Fibroblast of gingiva (primary cell): ENCODE data around the gene PDLIM1.

ENCODE experiments used
- DNase-seq: peaks from one replicate; pipeline ENCODE4 v3.0.0-alpha.2; 2011; ENCODE audit warnings: low read depth

Gene PDLIM1

DNA sequence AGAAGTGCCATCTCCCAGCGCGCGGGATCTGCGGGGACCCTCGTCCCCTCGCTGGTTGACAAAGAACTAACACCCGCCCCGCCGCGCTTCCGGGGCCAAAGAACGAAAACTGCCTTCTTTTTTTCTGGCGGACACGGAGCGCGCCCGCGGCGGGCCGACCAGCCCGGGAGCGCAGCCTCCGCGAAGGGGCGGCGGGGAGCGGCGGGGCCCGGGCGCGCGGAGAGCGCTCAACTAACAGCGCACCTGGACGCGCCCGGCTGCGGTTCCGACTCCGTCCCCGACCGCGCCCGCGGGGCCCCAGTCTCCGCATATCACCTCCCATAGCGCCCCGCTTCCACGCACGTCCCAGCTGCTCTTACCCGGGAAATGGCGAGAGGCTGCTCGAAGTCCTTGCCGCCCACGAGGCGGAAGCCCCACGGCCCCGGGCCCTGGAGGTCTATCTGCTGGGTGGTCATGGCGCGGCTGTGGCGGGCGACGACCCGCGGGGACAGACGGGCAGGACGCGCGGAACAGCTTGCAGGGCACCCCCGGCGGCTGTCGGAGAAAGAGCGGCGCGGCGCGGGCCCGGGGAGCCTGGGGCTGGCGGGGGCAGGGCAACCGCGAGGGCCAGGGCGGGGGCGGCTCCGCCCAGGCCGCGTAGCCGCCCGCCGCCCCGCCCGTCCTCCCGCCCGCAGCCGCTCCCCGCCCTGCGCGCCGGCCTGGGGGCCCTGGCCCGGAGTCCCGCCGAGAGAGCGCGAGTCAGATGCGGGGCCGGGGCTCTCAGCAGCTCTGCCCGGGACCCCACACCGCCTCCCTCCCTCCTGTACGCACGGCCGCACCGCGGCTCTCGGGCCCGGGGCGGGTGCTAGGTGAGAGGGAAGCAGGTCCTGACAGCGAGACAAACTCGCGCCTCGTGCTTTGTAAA lies at the start of gene PDLIM1:
PDLIM1 (minus strand) TSS at position 543 of the 904 bp plus-strand sequence; CDS start at position 455, 88 bp downstream.
- peak; percentile 67 for DNase-seq

DNA sequence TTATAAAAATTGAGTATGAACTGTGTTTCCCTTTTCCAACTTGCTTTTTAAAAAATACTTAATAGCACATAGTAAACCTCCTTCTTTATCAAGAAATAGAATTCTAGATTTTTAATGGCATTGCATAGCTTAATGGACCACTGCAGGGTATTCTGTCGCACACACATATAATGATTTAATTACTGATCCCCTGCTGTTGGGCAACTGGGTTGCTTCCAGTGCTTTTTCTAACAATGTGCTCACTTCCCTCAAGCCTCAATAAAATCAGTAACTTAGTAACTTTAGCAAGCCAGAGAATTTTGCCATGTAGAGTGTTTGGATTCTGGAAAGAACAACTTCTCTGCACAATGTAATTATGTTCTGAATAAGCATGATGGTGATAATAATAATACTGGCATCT lies 49.1 kb upstream of the PDLIM1 start:
- DNase-seq: no peak

DNA sequence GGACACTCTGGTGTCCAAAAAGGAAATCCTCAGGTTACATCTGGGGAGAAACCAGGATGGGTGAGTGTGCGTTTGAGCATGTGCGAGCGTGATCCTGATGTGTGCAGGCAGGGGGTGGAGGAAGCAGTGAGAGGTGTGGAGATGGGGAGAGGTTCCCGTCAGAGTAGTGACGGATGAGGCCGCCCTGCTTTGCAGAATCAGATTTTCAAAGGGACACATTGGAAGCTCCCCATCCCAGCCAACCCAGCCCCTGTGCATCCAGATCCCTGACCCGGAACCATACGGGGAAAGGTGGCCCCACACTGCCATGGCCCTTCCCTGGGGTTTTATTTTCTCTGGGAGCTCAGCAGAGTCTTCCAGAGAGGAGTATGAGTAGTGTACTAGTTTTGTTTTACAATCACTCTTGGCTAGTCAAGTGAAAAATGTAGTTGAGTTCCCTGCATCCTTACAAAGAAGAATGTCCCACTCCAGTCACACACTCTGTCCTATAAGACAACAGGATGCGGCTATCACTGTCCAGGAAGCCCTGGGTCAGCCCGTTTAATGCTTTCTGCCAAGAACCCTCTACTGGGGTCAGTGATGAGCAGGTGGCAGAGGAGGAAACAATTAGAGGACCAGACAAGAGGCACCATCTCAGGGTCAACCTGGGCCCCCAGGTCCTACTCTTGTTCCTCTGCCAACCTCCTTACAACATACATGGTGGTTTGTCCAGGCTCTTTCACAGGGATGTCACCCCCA lies 46.8 kb upstream of the PDLIM1 start:
- DNase-seq: no peak

- DNase-seq: no peak
These were observed 45.9 kb upstream of the PDLIM1 start for GRCh38 chr10:95336702-95337101.

DNA sequence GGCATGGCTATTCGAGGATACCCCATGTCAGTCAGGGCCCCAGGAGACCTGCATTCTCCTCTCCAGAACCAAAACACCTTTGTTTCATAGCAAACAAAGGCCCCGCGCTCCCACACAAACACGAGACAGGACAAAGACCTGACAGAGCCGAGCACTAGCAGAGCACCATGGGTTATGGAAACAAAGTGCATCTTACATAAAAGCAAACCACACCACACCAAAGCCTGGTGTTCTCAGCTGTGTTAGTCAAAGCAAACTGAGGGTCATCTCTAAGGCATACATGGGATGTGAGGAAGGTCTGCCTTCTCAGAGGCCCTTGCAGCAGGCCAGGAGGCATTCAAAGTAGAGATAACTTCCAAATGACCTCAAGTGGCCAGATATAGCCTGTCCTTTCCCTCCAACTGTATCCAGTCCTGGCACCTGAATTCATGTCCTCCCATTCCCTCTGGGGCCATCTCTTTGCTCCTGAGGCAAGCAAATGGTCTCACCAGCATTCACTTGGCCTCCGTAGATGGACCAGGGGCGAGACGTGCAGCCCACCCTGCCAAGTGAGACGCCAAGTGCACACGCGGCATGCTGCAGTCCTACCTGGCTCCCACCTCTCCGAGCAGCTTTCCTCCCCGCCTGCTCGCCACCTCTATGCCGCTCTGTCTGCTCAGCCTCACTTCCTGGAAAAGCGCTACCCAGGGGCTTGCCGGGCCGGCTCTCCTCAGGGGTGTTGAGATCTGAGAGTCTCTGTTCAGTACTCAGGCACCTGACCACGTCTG lies 45.3 kb upstream of the PDLIM1 start:
- no peak for DNase-seq

DNA sequence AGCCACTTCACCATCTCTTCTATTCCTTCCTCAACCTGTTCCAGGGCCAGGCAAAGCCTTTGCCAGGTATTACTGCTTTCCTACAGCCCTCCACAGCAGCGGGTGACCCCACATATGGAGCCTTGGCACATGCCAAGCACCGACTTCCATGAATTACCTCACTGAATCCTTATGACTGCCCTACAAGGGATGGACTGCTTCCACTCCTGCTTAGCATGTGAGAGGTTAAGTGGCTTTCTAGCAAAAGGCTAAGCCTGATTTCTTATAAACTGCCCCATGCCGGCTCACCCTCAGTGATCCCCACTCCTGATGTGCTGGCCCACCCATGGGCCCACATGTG lies 44.0 kb upstream of the PDLIM1 start:
- no peak for DNase-seq

DNA sequence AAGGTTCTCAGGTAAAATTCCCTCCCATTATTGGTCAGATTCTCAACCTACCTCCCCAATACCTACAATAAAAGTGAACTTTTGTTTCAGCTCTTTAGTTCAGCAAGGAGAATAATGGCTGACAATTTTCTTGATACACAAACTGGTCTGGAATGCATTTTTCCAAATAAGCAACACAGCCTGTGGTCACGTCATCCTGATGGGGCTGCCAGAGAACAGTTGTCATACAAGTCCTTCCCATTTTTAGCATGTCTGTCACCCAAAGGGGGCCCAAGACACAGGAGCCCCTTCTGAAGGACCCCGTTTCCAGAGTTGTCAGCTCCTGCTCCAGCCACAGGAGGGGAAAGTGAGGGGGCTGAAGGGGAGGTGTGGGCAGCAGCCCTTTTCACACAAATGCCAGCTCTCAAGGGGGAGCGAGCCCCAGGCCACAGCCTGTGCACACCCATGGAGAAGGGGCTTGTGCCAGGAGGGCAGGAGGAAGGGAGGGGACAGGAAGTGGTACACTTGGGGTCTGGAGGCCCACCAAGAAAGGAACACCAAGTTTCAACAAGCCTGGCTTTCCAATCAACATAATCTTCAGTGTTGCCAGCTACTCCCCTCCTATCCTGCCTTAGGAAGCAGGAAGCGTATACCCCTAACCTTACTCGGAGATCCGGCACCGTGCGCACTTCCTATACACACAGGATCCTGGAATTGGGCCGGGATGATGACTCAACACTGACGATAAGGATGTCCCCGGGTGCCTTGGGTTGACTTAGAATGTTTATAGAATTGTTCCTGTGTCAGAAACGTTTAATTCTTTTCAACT lies 43.4 kb upstream of the PDLIM1 start:
- peak; percentile 92 for DNase-seq

- no peak for DNase-seq
These were observed 42.0 kb upstream of the PDLIM1 start for GRCh38 chr10:95332666-95333249.

DNA sequence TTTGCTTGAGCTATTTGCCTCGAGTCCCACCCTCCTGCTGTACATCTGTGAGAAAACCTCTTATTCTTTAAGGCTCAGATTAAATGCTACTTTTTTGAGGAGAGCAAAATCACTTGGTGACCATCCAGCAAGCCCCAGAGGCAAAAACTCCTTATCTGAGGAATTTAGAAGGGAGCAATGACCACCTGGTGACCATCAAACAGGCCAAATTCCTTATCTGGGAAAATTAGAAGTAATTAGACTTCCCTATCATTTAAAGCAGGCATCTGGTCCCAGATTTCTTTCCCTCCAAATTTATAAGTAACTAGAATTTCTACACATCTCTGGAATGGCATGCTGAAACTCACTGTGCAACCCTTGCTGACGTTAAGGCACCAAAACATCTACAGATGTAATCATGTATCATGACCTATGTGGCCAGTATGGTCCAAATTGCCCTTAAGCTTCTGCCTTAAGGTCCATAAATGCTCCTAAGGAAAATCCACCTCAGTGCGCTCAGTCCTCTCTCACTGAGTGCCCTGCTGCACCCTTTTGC lies 40.9 kb upstream of the PDLIM1 start:
- DNase-seq: no peak

DNA sequence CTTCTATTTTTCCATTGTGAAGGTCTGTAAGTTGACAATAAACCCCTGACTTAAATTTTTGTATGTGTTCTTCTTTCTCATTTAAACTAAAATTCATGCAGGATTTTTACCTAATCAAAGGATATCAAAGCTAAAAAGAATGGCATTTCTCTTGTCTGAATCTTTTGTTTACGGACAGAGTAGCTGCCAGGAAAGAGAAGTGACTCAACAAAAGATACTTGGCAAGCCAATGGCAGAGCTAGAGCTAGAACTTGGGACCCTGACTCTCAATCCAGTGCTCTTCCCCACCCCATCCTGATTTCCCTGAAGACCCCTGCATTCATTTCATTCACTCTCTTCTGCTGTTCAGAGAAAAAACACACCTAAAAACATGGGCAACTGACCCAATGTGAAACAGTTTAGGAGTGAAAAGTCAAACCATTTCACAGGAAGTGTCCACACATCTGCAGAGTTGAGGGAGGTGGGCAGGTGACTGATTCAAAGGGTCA lies 40.2 kb upstream of the PDLIM1 start:
- no peak for DNase-seq

GRCh38 chr10:95329296-95329695 lies 38.5 kb upstream of the PDLIM1 start:
- no peak for DNase-seq

DNA sequence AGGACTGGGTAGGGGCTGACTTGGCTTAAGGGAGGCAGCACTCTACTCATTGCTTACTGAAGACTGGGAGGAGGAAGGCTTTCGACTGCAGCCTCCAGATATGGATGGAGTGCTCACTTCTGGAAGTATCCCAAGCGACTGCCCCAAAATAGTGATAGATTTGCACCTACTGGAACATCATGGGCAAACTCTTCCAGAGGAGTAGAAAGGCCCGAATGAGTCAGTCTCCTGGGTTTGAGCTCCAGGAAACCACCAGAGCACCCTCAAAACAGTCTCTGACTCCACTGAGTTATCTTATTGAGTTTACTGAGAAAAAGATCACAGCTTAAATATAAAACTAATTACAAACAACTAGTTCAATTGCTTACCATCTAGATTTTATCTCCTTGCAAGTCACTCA lies 37.2 kb upstream of the PDLIM1 start:
- DNase-seq: no peak

DNA sequence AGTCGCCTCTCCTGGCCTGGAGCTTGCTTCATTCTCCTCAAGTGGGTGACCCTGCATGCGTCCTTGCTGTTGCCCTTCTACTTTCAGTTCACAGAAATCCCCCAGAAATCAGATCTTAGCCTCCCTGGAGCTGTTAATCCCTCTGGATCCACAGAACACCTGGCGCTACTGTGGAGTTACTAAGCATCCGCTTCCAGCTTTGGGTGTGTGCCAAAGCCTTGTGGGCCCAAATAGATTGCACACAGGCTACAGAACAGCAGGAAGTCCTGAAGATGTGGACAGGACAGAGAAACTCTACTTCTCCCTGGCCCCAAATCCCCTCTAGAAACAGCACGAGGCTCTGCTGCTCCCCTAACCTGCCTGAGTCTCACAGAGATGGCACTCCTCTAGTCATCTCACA lies 36.6 kb upstream of the PDLIM1 start:
- peak; percentile 21 for DNase-seq

- no peak for DNase-seq
These were observed 35.6 kb upstream of the PDLIM1 start for GRCh38 chr10:95326396-95326795.

- no peak for DNase-seq
These were observed 35.1 kb upstream of the PDLIM1 start for GRCh38 chr10:95325863-95326262.

DNA sequence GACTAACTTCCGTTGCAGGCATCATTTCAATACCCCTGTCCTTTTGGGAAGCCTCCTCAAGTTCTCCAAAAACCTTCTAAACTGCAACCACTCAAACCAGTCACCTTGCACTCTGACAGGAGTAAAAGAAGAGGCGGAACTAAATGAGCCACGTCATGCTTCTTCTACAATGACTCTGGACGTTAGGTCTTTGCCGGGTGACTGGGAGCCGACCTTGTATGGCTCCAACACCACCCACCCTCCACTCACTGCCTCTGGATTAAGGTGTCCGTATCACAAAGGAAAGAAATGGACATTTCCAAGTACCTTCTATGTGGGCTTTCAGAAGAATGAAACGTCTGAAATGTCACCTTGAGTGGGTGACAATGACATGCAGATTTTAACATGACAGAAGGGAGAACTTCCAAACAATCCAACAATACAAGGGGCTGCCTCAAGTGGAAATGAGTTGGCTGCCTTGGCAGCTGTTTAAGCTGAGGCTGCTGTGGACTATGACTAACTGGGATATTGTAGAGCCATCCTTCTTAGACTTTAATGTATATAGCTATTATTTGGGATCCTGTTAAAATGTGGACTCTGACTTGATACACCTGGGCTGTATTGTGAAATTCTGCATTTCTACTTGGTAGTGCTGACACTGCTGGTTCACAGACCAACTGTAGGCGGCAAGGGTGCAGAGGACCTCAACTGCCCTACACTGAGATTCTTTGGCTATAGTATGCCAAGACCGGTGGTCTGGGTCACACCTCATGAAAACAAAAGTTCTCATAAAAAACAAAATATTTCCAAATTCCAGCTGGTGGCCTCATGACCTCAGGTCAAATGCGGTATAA lies 33.8 kb upstream of the PDLIM1 start:
- DNase-seq: no peak

GRCh38 chr10:95321554-95322301 lies 30.9 kb upstream of the PDLIM1 start:
- no peak for DNase-seq

DNA sequence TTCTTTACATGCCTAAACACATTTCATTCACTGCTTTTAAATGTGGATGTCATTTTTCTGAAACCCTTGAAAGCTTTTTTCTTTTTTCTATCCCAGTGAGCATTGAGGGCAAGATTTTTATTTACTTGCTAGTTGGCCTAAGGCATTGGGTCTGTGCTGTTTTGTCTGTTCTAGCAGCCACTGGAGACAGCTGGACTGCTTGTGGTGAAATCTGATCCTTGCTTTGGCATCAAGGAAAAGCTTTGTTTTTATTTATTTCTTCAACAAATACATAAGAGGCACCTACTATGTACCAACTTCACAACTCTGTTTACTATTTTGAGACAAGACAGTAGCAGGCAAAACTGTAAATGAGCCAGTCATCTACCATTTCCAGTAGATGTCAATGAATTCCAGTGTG lies 28.4 kb upstream of the PDLIM1 start:
- DNase-seq: peak; percentile 37

DNA sequence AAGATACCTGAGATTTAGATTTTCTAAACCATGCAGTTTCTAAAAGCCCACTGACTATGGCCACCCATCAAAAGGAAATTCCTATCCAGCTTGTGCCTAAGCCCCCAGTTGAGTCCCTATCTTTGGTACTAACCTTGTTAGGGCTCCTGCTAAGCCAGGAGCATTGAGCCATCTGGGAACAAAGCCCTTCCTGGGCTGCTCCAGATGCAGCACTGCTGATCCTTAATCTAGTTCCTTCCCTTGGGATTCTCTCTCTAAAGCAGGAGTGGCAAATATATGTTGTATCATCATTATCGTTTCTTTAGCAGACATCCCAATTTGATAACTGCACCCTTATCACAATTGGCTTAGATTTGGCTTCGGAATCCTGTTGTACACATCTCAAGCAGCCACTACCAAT lies 24.7 kb upstream of the PDLIM1 start:
- no peak for DNase-seq
